Dermis blood vessel endothelial cell (primary cell): ENCODE results near the gene TMCO2. TPM values are rescaled to one million over a fixed set of nuclear protein-coding genes. Genes with fewer than 3 reads are reported as not detected.

Experiments used
- total RNA-seq: library from RNA; depleted of rRNA; stranded (reverse); fragments of >200 nt; gene quantifications from 2 replicates; pipeline ENCODE4 v1.2.3, GENCODE V29; 2014

Gene TMCO2
- total RNA-seq, 1 donor from 2014 or later: not detected

Other genes starting within 250 kb of the TMCO2 start
- gene CAP1, start 207.2 kb upstream of the TMCO2 start, total RNA-seq: 430 and 574 TPM in 2 replicates
- gene PPT1, start 150.7 kb upstream of the TMCO2 start, total RNA-seq: 53.3 and 101 TPM in 2 replicates
- gene RLF, start 86.5 kb upstream of the TMCO2 start, total RNA-seq: 23.3 and 24.5 TPM in 2 replicates
- gene ZMPSTE24, start 10.3 kb downstream of the TMCO2 start, total RNA-seq: 80.4 and 85.3 TPM in 2 replicates
- 0.60 and 1.2 TPM in 2 replicates for gene COL9A2, start 69.3 kb downstream of the TMCO2 start, total RNA-seq
- 3.7 and 6.7 TPM in 2 replicates for gene SMAP2, start 125.8 kb downstream of the TMCO2 start, total RNA-seq
- gene ZFP69B, start 202.5 kb downstream of the TMCO2 start, total RNA-seq: 1.2 and 2.0 TPM in 2 replicates
- 2.1 and 4.1 TPM in 2 replicates for gene ZFP69, start 229.4 kb downstream of the TMCO2 start, total RNA-seq